Limb (tissue), 2 donors: Measurements from ENCODE around the gene APPBP2.
"Not testable (repeated sequence)": the region's sequence is repeated elsewhere in the genome, so short reads cannot be mapped to it uniquely, and the experiment has no call there.

Experiments used
- DNase-seq, 2 donors: peaks; one replicate each; pipeline ENCODE4 v3.0.0-alpha.2; 2016; ENCODE audit errors: extremely low spot score in 2 of 2

The APPBP2 gene

DNA sequence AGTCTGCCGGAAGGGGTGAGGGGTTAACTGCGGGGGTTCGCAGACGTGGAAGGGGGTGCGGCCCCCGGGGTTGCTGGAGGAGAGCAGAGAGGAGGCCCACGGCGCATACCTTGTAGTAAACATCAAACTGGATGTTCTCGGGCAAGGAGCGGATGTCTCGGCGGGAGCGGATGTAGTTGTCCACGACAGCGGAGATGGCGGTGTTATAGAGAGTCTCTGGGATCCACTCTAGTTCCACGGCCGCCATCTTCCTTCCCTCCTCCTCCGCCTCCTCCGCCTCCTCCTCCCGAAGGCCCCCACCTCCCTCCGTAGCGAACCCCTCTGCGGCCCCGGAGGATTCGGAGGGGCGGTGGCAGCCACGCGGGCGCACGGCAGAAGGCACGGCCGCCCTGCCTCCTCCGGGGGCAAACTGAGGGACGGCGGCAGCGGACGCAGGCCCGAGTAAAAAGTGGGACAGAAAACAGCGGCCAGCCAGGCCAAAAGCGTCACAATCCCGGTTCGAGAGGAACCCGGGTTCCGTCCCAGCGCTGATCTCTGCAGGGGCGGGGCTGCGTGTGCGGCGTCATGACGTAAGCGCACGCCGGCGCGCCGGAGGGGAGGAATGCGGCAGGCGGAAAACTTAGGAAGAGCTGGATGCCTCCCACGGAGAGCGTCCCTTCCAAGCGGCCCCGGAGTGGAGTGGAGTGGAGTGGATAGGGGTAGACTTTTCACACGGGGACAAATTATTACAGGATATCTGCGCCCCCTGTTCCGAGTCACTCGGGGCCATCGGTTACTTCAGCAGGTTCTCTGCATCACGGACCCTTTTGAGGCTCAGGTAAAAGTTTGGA lies at the start of gene APPBP2:
APPBP2 (minus strand) TSS at position 558 of the 830 bp plus-strand sequence; CDS start at position 247, 311 bp downstream.
- peak; percentile 91 to 93 for DNase-seq

GRCh38 chr17:60573236-60574051 lies 47.4 kb upstream of the APPBP2 start:
- DNase-seq, result no peak

DNA sequence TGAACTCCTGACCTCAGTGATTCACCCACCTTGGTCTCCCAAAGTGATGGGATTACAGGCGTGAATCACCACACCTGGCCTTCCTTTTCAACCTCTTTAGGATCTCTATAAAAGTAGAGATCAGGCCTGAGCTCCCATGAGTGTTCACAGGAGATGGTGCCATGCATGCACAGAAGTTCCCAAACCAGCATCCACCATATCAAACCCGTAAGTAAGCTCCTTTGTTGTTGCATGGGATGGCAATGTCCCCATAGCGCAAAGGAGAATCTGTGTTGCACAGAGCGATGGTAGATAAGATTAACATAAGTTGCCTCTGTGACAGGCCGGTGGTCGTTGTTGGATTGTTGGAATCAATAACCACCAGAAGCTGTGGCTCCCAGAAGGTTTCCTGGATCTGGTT lies 39.2 kb upstream of the APPBP2 start:
- DNase-seq, result no peak

- no peak for DNase-seq
Observed at GRCh38 chr17:60563743-60564142, 37.7 kb upstream of the APPBP2 start.

- DNase-seq, result no peak
Observed at GRCh38 chr17:60562421-60562820, 36.4 kb upstream of the APPBP2 start.

- DNase-seq, result no peak
Observed at GRCh38 chr17:60560860-60561257, 34.8 kb upstream of the APPBP2 start.

DNA sequence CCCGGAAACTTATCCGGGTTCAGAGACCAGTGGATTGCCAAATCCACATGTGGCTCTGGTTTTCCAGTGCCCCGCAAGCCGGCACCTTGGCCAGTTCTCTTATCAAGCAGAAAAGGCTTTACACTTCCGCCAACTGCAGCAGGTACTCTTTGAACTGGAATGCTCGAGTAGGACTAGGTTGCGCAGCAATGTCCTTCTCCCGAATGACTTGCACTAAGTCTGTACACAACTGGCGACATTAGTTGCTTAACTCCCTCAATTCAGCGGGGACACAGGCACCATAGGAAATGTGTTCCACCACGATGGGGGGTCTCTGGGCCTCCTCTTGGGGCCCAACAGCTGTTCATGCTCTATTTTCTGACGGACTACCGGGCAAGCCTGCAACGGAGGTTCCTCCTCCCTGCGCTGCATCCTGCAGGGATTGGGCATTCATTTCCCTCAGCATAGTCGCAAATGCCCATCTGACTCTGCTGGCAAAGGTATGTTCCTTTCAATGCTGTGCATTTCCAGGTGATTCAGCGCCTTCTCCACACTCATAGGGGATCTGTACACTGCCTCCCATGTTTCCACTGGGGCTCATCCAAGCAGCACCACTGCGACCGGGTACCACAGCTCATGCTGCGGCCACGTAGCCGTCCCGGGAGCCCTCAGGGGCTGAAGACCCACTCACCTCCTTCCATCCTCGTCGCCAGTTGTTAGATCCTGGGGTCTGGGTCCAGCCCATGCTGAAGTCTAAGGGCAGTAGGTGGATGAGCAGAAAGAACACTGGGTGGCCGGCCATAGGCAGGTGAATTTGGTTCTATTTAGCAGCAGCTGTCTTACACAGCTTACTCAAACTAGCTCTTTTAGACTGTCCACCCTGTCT lies 34.2 kb upstream of the APPBP2 start:
- DNase-seq, result no peak

GRCh38 chr17:60559659-60559994 lies 33.6 kb upstream of the APPBP2 start:
- DNase-seq, result no peak

DNA sequence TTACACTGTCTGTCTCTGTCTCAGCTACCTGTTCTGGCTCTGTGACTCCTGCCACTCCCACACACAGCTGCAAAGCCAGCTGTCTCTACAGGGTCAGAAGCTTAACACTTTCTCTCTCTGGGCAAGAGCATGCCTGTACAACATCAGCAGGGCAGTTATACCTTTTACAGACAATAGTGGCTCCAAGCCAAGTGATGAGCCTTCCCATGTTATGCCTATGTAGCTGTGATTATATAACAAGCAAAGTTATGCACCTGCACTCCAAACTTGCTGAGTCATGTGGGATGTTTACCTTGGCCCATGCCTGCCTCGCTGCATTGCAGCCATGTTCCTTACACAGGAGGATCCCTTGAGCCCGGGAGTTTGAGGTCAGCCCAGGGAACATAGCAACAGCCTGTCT lies 31.8 kb upstream of the APPBP2 start:
- no peak for DNase-seq

DNA sequence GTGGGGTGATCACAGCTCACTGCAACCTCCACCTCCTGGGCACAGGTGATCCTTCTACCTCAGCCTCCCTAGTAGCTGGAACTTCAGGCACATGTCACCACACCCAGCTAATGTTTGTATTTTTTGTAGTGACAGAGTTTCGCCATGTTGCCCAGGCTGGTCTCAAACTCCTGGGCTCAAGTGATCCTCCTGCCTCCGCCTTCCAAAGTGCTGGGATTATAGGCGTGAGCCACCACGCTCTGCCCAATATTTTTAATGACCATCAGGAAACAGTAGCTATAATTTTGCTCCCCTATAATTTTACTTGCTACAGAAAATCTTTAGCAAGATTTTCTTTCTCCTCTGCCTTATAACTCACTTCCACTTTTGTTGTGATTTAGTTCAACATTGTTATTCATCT lies 29.7 kb upstream of the APPBP2 start:
- DNase-seq, result no peak

DNA sequence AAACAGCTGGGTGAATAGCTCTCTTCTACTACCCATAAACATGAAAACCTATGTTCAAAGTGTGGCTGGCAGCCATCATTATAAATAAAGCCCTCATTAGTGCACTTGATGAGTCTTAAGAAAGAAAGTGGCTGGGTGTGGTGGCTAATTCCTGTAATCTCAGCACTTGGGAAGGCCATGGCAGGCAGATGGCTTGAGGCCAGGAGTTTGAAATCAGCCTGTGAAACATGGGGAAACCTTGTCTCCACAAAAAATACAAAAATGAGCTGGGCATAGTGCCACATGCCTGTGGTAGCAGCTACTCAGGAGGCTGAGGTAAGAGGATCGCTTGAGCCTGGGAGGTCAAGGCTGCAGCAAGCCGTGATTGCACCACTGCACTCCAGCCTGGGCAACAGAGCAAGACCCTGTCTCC lies 28.3 kb upstream of the APPBP2 start:
- DNase-seq, result no peak

DNA sequence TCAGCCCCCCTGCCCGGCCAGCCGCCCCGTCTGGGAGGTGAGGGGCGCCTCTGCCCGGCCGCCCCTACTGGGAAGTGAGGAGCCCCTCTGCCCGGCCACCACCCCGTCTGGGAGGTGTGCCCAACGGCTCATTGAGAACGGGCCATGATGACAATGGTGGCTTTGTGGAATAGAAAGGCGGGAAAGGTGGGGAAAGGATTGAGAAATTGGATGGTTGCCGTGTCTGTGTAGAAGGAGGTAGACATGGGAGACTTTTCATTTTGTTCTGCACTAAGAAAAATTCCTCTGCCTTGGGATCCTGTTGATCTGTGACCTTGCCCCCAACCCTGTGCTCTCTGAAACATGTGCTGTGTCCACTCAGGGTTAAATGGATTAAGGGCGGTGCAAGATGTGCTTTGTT lies 26.2 kb upstream of the APPBP2 start:
- DNase-seq, result not testable (repeated sequence)

DNA sequence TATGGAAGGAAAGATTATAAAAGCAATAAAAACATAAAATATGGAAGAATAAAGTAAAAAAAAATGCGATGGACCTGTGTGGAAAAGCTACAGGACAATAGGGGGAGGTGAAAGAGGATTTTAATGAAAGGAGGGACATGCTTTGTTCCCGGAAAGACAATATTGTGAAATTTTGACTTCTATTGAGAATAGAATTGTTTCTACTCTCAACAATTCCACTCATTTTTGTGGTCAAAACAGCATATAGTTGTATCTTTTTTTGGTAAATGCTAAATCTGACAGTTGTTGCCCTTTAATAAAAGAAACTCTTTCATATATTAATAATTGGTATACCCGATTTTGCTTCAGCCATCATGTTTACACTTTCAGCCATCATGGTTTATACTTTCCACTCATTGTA lies 22.9 kb upstream of the APPBP2 start:
- no peak for DNase-seq

GRCh38 chr17:60545465-60546191 lies 19.6 kb upstream of the APPBP2 start:
- no peak for DNase-seq

DNA sequence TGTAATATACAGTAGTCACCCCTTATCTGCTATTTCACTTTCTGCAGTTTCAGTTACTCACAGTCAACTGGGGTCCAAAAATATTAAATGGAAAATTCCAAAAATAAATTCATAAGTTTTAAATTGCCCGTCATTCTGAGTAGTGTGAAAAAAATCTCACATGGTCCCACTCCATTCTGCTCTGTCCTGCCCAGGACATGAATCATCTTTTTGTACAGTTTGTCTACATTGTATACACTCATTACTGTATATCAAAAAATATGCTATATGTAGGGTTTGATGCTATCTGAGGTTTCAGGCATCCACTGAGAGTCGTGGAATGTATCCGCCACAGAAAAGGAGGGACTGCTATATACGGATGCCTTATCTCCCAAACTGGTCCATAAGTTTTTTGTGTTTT lies 16.0 kb upstream of the APPBP2 start:
- DNase-seq, result no peak

GRCh38 chr17:60540460-60540859 lies 14.4 kb upstream of the APPBP2 start:
- no peak for DNase-seq

DNA sequence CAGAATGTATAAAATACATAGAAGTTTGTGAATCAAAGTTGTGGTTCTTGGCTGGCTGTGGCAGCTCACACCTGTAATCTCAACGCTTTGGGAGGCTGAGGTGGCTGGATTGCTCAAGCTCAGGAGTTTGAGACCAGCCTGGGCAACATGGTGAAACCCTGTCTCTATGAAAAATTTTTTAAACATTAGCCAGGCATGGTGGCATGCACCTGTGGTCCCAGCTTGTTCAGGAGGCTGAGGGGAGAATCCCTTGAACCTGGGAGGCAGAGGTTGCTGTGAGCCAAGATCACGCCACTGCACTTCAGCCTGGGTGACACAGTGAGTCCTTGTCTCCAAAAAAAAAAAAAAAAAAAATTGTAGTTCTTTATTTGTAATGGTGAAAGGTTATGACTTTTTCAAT lies 13.8 kb upstream of the APPBP2 start:
- DNase-seq, result no peak

GRCh38 chr17:60538726-60539125 lies 12.7 kb upstream of the APPBP2 start:
- DNase-seq, result no peak

DNA sequence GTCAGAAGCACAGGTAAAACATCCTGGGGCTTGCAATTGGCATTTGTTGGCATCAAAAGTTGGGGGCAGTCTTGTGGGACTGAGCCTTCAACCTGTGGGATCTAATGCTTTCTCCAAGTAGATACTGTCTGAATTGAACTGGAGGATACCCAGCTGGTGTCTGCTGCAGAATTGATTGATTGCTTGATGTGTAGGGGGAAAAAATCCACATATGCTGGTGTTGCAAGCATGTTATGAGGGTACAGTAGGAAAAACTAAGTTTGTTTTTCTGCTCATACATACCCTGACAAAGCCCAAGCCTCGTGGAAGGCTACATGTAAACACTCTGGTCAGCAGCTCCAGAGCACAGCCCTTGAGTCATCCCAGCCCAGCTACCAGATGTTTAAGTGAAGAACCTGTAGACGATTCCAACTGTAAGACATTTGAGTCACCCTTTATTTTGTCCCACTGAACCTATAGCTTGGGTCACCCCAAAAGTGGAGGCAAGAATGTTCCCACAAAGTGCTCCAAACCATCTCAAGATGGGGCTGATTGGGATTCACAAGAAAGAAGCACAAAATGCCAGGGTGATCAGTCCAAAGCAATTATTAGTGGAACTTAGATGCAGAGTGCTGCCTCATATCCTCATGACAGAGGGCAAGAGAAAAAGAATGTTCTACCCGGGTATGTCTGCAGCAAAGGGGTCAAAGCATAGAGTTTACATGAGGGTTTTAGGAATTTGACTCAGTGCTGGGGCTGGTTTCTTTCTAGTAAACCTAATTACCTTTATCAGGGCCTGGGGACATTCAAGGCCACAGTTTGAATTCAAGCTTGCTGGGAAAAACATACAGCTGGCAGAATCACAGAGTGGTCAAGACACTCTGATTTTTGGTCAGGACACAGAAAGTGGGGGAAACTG lies 9.6 kb upstream of the APPBP2 start:
- DNase-seq, result no peak

DNA sequence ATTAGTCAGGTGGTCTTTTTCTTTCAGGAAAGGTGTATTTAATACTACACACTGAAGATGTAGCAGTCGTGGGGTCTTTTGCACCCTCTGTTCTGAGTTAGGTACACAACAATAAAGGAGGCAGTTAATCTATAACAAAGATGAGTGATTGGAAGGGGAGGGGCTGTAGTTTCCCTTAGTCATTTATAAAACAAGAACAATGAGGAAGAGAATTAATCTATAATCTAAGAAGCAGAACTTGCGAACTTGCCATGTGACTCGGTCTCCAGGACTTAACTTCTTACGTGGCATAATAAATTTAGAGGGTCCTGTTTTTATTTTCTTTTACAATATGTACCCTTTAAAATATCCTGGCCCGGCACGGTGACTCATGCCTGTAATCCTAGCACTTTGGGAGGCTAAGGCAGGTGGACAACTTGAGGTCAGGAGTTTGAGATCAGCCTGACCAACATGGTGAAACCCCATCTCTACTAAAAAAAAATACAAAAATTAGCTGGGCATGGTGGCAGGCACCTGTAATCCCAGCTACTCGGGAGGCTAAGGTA lies 8.6 kb upstream of the APPBP2 start:
- DNase-seq, result no peak
